Measurements from ENCODE around the gene FSTL3. TPM values are rescaled to one million over a fixed set of nuclear protein-coding genes. Genes with fewer than 3 reads are reported as not detected.

FSTL3 gene
- total and polyA plus RNA-seq, 2 of the 8 experiments (the other 6 are each of a cell fraction or from before 2014, with no cell fraction given), result 8.1 to 11.8 TPM

DNA sequence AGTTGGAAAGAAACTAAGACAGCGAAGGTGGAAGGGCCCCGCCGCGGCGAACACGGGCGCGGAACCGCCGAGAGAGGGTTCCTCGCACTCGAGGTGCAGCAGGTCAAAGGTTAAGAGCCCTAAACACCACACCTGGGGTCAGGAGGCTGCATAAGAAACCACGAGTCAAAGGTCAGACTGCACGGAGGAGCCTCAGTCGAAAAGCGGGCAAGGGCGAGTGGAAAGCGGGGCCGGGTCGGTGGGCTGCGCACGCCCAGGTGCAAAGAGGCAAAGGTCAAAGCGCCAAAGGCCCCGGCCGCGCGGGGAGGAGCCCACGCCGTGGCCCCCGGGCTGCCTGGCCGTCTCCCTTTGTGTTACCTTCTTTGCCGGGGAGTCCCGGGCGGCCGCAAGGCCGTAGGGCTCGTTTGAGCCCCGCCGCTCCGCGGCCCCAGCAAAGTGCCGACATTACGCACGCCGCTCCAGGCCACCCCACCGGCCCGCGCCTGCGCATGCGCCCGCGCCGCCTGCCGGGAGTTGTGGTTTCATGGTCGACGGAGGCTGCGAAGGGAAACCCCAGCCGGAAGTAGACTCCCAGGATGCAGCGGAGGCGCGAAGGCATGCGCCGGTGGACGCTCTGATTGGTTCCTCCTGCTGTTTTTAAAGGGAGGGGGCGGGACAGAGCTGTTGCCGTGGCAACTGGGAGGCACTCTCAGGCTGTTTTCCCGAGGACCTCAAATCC lies 43.0 kb upstream of the FSTL3 start, which contains the start of gene POLRMT:
Gene POLRMT (minus strand): TSS at position 470 of the 718 bp plus-strand sequence. CDS start 25 bp downstream, at position 445.
- H3K27me3 ChIP-seq (replicated peaks in 1 of 4; ENCODE audit: control insufficient read depth in 3 of 4, extremely low read depth in 1 of 4, insufficient read depth in 3 of 4, low read length in 3 of 4), result peaks cover 0 to 11% (median 2%) of the 10 kb centered on the region in 4 experiments; a peak in 3 of 7 replicates
- peak within 1 kb of the TSS; percentile 69 for H3K56ac ChIP-seq (replicated peaks; ENCODE audit: insufficient read length, low read depth, low read length)
- no peak within 1 kb of the TSS for H2BK120ac ChIP-seq (replicated peaks; ENCODE audit: low read depth, low read length)
- peaks cover 4 to 5% of the 10 kb centered on the region in 2 experiments for H4K20me1 ChIP-seq (replicated peaks in 1 of 2; ENCODE audit: control insufficient read depth in 1 of 2, insufficient read depth in 2 of 2, low read length in 2 of 2)
- H3K79me2 ChIP-seq (ENCODE audit: control insufficient read depth in 1 of 2, insufficient read depth in 2 of 2, low read length in 2 of 2), result peaks cover 0 to 18% of the 10 kb centered on the region in 2 experiments; a peak in 1 of 4 replicates
- ChIA-PET CTCF (ENCODE audit: partially characterized antibody) (interaction anchor here (1.0 to 1.4 kb wide), 3 partner anchors 12 to 74 kb away, joined by 3 to 4 read pairs (median 3); no protein-coding TSS in a partner anchor), POLR2A (ENCODE audit: partially characterized antibody) (interaction anchor here (0.7 to 3.2 kb wide), 10 partner anchors 8 to 178 kb away, joined by 3 to 11 read pairs (median 4); partner anchors contain the start of gene BSG)
- H2AFZ ChIP-seq (ENCODE audit: low read length), result peak within 1 kb of the TSS; percentile 69; the same call in 1 of the 2 replicates
- peaks cover 9% of the 10 kb centered on the region for H3K79me1 ChIP-seq (ENCODE audit: low read depth, low read length)
- H2BK15ac ChIP-seq (ENCODE audit: low read length), result no peak within 1 kb of the TSS
- H3K4ac ChIP-seq (replicated peaks; ENCODE audit: insufficient read length, low read depth, low read length), result no peak within 1 kb of the TSS
- WGBS, 2 experiments (ENCODE audit: extremely low coverage in 1 of 2, insufficient coverage in 1 of 2, insufficient read length in 1 of 2, insufficient replicate concordance in 2 of 2, low coverage in 1 of 2, low lambda C conversion rate in 2 of 2, missing lambda C conversion rate in 1 of 2), result 1% methylated on average over 55 of the region's 67 CpGs; no CpG with 5 or more reads in 1 of the 2 experiments
- H3K14ac ChIP-seq (ENCODE audit: insufficient read length), result no peak within 1 kb of the TSS
- H3K36me3 ChIP-seq (ENCODE audit: control insufficient read depth in 2 of 4, insufficient read depth in 4 of 4, low read length in 3 of 4), result peaks cover 0 to 8% (median 2%) of the 10 kb centered on the region in 4 experiments; a peak in 5 of 8 replicates
- DNase-seq (ENCODE audit: low read depth in 1 of 2, low spot score in 2 of 2) (peak; percentile 93 to 95), FAIRE-seq (peak; percentile 60)
- H3K18ac ChIP-seq (ENCODE audit: extremely low read depth, low read length), result peak within 1 kb of the TSS; percentile 83
- H4K5ac ChIP-seq (ENCODE audit: insufficient read length, low read depth, low read length), result peak within 1 kb of the TSS; percentile 39
- peak within 1 kb of the TSS; percentile 88 to 99 (median 97) for H3K4me3 ChIP-seq (ENCODE audit: extremely low read depth in 1 of 4, insufficient read depth in 2 of 4, low read depth in 3 of 4, low read length in 4 of 4)
- H2BK5ac ChIP-seq (ENCODE audit: low read depth, low read length), result peak within 1 kb of the TSS; percentile 74; the same call in 1 of the 2 replicates
- no peaks in the 10 kb centered on the region for H3K9me3 ChIP-seq (ENCODE audit: insufficient read depth in 2 of 2, low read depth in 1 of 2, low read length in 1 of 2)
- H3K23ac ChIP-seq (ENCODE audit: insufficient read length), result no peak within 1 kb of the TSS
- peaks cover 0 to 8% (median 3%) of the 10 kb centered on the region in 4 experiments; a peak in 4 of 7 replicates for H3K4me1 ChIP-seq (replicated peaks in 1 of 4; ENCODE audit: control insufficient read depth in 3 of 4, insufficient read depth in 4 of 4, low read length in 3 of 4)
- peak within 1 kb of the TSS; percentile 78 to 82 for H3K4me2 ChIP-seq (ENCODE audit: insufficient read depth in 1 of 2, low read depth in 2 of 2, low read length in 2 of 2)
- peaks cover 8% of the 10 kb centered on the region for H3K23me2 ChIP-seq (ENCODE audit: low read depth, low read length)
- peak within 1 kb of the TSS; percentile 62 for H3K27ac ChIP-seq (ENCODE audit: low read depth, low read length)
- peak within 1 kb of the TSS; percentile 84; the same call in 1 of the 2 replicates for H4K8ac ChIP-seq (ENCODE audit: extremely low read depth, insufficient read depth, low read length)
- H4K91ac ChIP-seq (replicated peaks; ENCODE audit: insufficient read length, low read length), result peak within 1 kb of the TSS; percentile 65
- H2AK5ac ChIP-seq (ENCODE audit: low read depth, low read length), result no peak within 1 kb of the TSS; the same call in 1 of the 2 replicates
- H3K9ac ChIP-seq (replicated peaks in 1 of 4; ENCODE audit: extremely low read depth in 1 of 4, low read depth in 3 of 4, low read length in 3 of 4), result peak within 1 kb of the TSS; percentile 67 to 90 (median 82)
- no peak within 1 kb of the TSS for H2BK12ac ChIP-seq (ENCODE audit: low read depth, low read length)
- H2BK20ac ChIP-seq (ENCODE audit: low read length), result no peak within 1 kb of the TSS
- no peak for TF ChIP-seq NANOG (IDR thresholded peaks at IDR 0.05; ENCODE audit: insufficient read depth, low read depth, low read length, poor library complexity, severe bottlenecking)
- no peak for TF ChIP-seq CBX5 (IDR thresholded peaks at IDR 0.05; ENCODE audit: low read depth, low read length)
- no peak for TF ChIP-seq TAF7 (optimal IDR thresholded peaks at IDR 0.05; ENCODE audit: borderline replicate concordance, low read depth, low read length)
- TF ChIP-seq FOSL1 (IDR thresholded peaks at IDR 0.05; ENCODE audit: insufficient read depth, low read depth, low read length), result no peak
- TF ChIP-seq BRCA1 (IDR thresholded peaks at IDR 0.05; ENCODE audit: low read depth, low read length), result no peak
- no peak for TF ChIP-seq BCL11A (IDR thresholded peaks at IDR 0.05; ENCODE audit: low read depth in 2 of 2, low read length in 2 of 2)
- TF ChIP-seq, protein P1, sequence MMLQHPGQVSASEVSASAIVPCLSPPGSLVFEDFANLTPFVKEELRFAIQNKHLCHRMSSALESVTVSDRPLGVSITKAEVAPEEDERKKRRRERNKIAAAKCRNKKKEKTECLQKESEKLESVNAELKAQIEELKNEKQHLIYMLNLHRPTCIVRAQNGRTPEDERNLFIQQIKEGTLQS (IDR thresholded peaks at IDR 0.05; ENCODE audit: insufficient read depth, low read depth, low read length), result no peak
- TF ChIP-seq KDM4A (IDR thresholded peaks at IDR 0.05; ENCODE audit: low read depth, low read length, severe bottlenecking), result peak; percentile 66
- no peak for TF ChIP-seq TEAD4 (IDR thresholded peaks at IDR 0.05; ENCODE audit: low read depth, low read length)
- TF ChIP-seq GTF2F1 (IDR thresholded peaks at IDR 0.05; ENCODE audit: borderline replicate concordance, low read depth, low read length), result no peak
